GM19035 (cell line): ENCODE measurements around the gene GNAI2.

Experiments
- ATAC-seq: cut with Tn5 transposase; IDR thresholded peaks from one replicate; pipeline ENCODE4 v1.9.1; 2021; ENCODE audit not compliant: unreplicated experiment

Gene GNAI2

GRCh38 chr3:50235716-50236483 lies at the start of gene GNAI2:
GNAI2 (plus strand) TSS chr3:50236204; CDS start chr3:50236336, 132 bp downstream.
- peak; percentile 92 for ATAC-seq

- ATAC-seq = no peak
Observed at GRCh38 chr3:50187750-50188149, 48.3 kb upstream of the GNAI2 start.

GRCh38 chr3:50189274-50189673 lies 46.7 kb upstream of the GNAI2 start:
- ATAC-seq = no peak

GRCh38 chr3:50189989-50190388 lies 46.0 kb upstream of the GNAI2 start:
- ATAC-seq = no peak

GRCh38 chr3:50190936-50191660 lies 44.9 kb upstream of the GNAI2 start, which contains the start of gene GNAT1:
GNAT1 (plus strand) TSS chr3:50191610; CDS start chr3:50191726, 116 bp downstream.
- ATAC-seq = no peak

- no peak for ATAC-seq
Observed at GRCh38 chr3:50192124-50192523, 43.9 kb upstream of the GNAI2 start.

GRCh38 chr3:50192689-50193141 lies 43.3 kb upstream of the GNAI2 start:
- no peak for ATAC-seq

- ATAC-seq = no peak
Observed at GRCh38 chr3:50193286-50193685, 42.7 kb upstream of the GNAI2 start.

- ATAC-seq = no peak
Observed at GRCh38 chr3:50193746-50194127, 42.3 kb upstream of the GNAI2 start.

- no peak for ATAC-seq
Observed at GRCh38 chr3:50194128-50194902, 41.7 kb upstream of the GNAI2 start.

- ATAC-seq = no peak
Observed at GRCh38 chr3:50194903-50195500, 41.0 kb upstream of the GNAI2 start.

- no peak for ATAC-seq
Observed at GRCh38 chr3:50195501-50196252, 40.3 kb upstream of the GNAI2 start.

GRCh38 chr3:50196253-50196801 lies 39.7 kb upstream of the GNAI2 start:
- ATAC-seq = no peak

GRCh38 chr3:50201573-50202315 lies 34.3 kb upstream of the GNAI2 start:
- no peak for ATAC-seq

GRCh38 chr3:50202353-50203112 lies 33.5 kb upstream of the GNAI2 start:
- no peak for ATAC-seq

- no peak for ATAC-seq
Observed at GRCh38 chr3:50203113-50203808, 32.7 kb upstream of the GNAI2 start.

GRCh38 chr3:50203809-50204803 lies 31.9 kb upstream of the GNAI2 start:
- ATAC-seq = no peak
